OCI-LY7 (cell line): Measurements from ENCODE around the gene ADGRL2. TPM values are rescaled to one million over a fixed set of nuclear protein-coding genes. Genes with fewer than 3 reads are reported as not detected.

Source experiments
- BruUV-seq: library from RNA; stranded (reverse); fragments of 400-500 nt; replicated peaks from 2 replicates; lab custom pipeline; 2021; lab: Mats Ljungman, UMichigan
- CTCF ChIA-PET: fragments of 300-600 bp; sonication (Branson Sonifier 250); formaldehyde crosslinking; loops from one replicate; lab custom pipeline; 2022; ENCODE audit warnings: antibody characterized with exemption; ENCODE audit not compliant: unreplicated experiment; lab: Charles Lee
- POLR2A ChIA-PET: fragments of 300-600 bp; sonication (Branson Sonifier 250); formaldehyde crosslinking; loops from one replicate; lab custom pipeline; 2022; ENCODE audit warnings: antibody characterized with exemption; lab: Charles Lee
- DNase-seq: peaks from one replicate; pipeline ENCODE4 v3.0.0-alpha.2; 2015; ENCODE audit warnings: low spot score
- H2AFZ ChIP-seq: fragments of 200-600 bp; sonication (generic), shearing (Covaris generic); 2 replicates; pipeline ENCODE4 v1.6.1; 2014; ENCODE audit warnings: mild to moderate bottlenecking, antibody characterized with exemption, low read length, moderate library complexity
- H3K27ac ChIP-seq: fragments of 200-600 bp; sonication (generic); 2 replicates; pipeline ENCODE4 v1.5.1; 2014; ENCODE audit warnings: mixed run types, low read depth, mild to moderate bottlenecking, moderate library complexity, low read length, inconsistent platforms; ENCODE audit not compliant: poor library complexity, severe bottlenecking
- H3K36me3 ChIP-seq: fragments of 200-600 bp; sonication (generic); 2 replicates; pipeline ENCODE4 v1.6.1; 2014; ENCODE audit warnings: mild to moderate bottlenecking, antibody characterized with exemption, low read length, moderate library complexity, mixed read lengths; ENCODE audit not compliant: insufficient read depth
- H3K4me1 ChIP-seq: fragments of 200-600 bp; sonication (generic); 2 replicates; pipeline ENCODE4 v1.5.1; 2014; ENCODE audit warnings: mild to moderate bottlenecking, low read length; ENCODE audit not compliant: insufficient read depth, poor library complexity, severe bottlenecking
- H3K4me2 ChIP-seq: fragments of 200-600 bp; sonication (generic); 2 replicates; pipeline ENCODE4 v1.6.1; 2014; ENCODE audit warnings: mild to moderate bottlenecking, low read length
- H3K4me3 ChIP-seq: fragments of 200-600 bp; sonication (generic); 2 replicates; pipeline ENCODE4 v1.5.1; 2014; ENCODE audit warnings: mild to moderate bottlenecking, low read depth, low read length; ENCODE audit not compliant: poor library complexity, severe bottlenecking
- H3K79me2 ChIP-seq: fragments of 200-600 bp; sonication (generic); 2 replicates; pipeline ENCODE4 v1.6.1; 2016; ENCODE audit warnings: low read depth, mild to moderate bottlenecking, low read length, moderate library complexity, mixed read lengths; ENCODE audit not compliant: insufficient read depth
- H3K9me2 ChIP-seq: fragments of 200-600 bp; sonication (generic); 2 replicates; pipeline ENCODE4 v1.6.1; 2016; ENCODE audit warnings: mild to moderate bottlenecking, low read length, mixed read lengths; ENCODE audit not compliant: insufficient read depth
- H3K9me3 ChIP-seq: fragments of 200-600 bp; sonication (generic); 2 replicates; pipeline ENCODE4 v1.6.1; 2014; ENCODE audit warnings: mild to moderate bottlenecking, mixed run types, low read length, mixed read lengths
- H4K20me1 ChIP-seq: fragments of 200-600 bp; sonication (generic); 2 replicates; pipeline ENCODE4 v1.6.1; 2014; ENCODE audit warnings: mild to moderate bottlenecking, antibody characterized with exemption, low read length, moderate library complexity, mixed read lengths; ENCODE audit not compliant: insufficient read depth
- EZH2phosphoT487 ChIP-seq: fragments of 200-600 bp; sonication (generic); IDR thresholded peaks from 2 replicates; pipeline ENCODE4 v1.6.1; 2018; ENCODE audit warnings: low read depth, borderline replicate concordance, mild to moderate bottlenecking, mixed run types, antibody characterized with exemption, low read length, moderate library complexity, mixed read lengths
- intact Hi-C: fragments of 100-400 bp; cut with micrococcal nuclease; formaldehyde crosslinking; loops from one replicate; pipeline ENCODE4 v1.10.0; 2022; ENCODE audit not compliant: unreplicated experiment
- total RNA-seq, 2 experiments: library from RNA; depleted of rRNA in 1 of 2; stranded (reverse); fragments of >200 nt in 1 of 2; shearing (Covaris generic) in 1 of 2; gene quantifications; 2 replicates each; pipeline ENCODE4 v1.2.3, GENCODE V29; 2014 to 2022
- TF ChIP-seq, protein P1 (sequence below): fragments of 200-600 bp; sonication (generic); conservative IDR thresholded peaks from 2 replicates; pipeline ENCODE4 v1.5.1; 2014; ENCODE audit warnings: mild to moderate bottlenecking, antibody characterized with exemption, low read length, moderate library complexity, mixed read lengths

The ADGRL2 gene
- total RNA-seq, 2 experiments from 2014 or later = not detected

DNA sequence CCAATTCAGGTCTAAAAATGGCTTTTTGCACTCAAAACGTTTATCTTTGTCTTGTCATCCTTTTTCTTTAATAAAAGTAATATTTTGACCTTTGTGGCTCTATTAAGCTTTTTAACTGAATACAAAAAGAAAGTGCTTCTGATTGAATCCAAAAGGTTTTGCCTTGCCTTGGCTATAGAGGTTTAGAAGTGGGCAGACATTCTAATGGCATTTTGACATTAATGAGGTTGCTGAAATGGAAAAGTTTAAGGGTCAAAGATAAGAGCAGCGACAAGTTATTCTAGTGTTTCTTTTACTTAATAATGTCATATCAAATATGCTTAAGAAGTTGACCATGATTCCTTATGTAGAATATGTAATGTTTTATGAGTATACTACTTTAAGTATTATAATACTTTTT is 120.2 kb downstream of the ADGRL2 start:
- H3K27ac ChIP-seq = no peak overlapping the region
- intact Hi-C loops = no loop called here
- no peak for TF ChIP-seq EZH2phosphoT487
- TF ChIP-seq, protein P1, sequence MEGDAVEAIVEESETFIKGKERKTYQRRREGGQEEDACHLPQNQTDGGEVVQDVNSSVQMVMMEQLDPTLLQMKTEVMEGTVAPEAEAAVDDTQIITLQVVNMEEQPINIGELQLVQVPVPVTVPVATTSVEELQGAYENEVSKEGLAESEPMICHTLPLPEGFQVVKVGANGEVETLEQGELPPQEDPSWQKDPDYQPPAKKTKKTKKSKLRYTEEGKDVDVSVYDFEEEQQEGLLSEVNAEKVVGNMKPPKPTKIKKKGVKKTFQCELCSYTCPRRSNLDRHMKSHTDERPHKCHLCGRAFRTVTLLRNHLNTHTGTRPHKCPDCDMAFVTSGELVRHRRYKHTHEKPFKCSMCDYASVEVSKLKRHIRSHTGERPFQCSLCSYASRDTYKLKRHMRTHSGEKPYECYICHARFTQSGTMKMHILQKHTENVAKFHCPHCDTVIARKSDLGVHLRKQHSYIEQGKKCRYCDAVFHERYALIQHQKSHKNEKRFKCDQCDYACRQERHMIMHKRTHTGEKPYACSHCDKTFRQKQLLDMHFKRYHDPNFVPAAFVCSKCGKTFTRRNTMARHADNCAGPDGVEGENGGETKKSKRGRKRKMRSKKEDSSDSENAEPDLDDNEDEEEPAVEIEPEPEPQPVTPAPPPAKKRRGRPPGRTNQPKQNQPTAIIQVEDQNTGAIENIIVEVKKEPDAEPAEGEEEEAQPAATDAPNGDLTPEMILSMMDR = no peak
- no peak overlapping the region for H3K4me2 ChIP-seq
- no peak for DNase-seq
- CTCF ChIA-PET = no interaction called here
- no peak overlapping the region for H2AFZ ChIP-seq
- H3K9me2 ChIP-seq = no peaks in the 10 kb centered on the region
- no peaks in the 10 kb centered on the region for H3K4me1 ChIP-seq
- no peak overlapping the region for H3K4me3 ChIP-seq
- no peaks in the 10 kb centered on the region for H4K20me1 ChIP-seq
- H3K36me3 ChIP-seq = no peaks in the 10 kb centered on the region
- H3K79me2 ChIP-seq = no peaks in the 10 kb centered on the region
- BruUV-seq = no TSS peak
- H3K9me3 ChIP-seq = no peaks in the 10 kb centered on the region
- POLR2A ChIA-PET = no interaction called here

DNA sequence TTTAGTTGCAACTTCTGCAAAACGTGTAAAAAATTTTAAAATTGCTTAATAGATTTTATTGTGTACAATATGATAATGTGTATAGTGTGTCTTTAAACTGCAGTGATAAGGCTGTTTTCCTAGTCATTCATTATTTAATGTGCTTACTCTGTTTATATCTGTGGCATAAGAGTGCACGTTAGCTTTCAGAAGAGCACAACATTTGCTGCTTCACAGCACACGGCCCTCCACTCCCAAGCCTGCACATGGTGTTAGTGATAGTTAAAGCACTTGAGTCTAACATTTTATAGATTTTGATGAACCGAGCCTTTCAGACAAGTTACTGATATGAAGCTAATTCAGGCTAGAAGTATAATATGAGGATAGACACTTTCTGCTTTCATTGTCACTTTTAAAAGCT is 120.6 kb downstream of the ADGRL2 start:
- H3K27ac ChIP-seq = no peak overlapping the region
- no peaks in the 10 kb centered on the region for H3K9me2 ChIP-seq
- CTCF ChIA-PET = no interaction called here
- no peaks in the 10 kb centered on the region for H3K36me3 ChIP-seq
- TF ChIP-seq, protein P1 = no peak
- no peak for TF ChIP-seq EZH2phosphoT487
- BruUV-seq = no TSS peak
- DNase-seq = no peak
- H3K79me2 ChIP-seq = no peaks in the 10 kb centered on the region
- intact Hi-C loops = no loop called here
- POLR2A ChIA-PET = no interaction called here
- H3K4me2 ChIP-seq = no peak overlapping the region
- no peak overlapping the region for H2AFZ ChIP-seq
- H3K4me3 ChIP-seq = no peak overlapping the region
- H4K20me1 ChIP-seq = no peaks in the 10 kb centered on the region
- H3K4me1 ChIP-seq = no peaks in the 10 kb centered on the region
- H3K9me3 ChIP-seq = no peaks in the 10 kb centered on the region

DNA sequence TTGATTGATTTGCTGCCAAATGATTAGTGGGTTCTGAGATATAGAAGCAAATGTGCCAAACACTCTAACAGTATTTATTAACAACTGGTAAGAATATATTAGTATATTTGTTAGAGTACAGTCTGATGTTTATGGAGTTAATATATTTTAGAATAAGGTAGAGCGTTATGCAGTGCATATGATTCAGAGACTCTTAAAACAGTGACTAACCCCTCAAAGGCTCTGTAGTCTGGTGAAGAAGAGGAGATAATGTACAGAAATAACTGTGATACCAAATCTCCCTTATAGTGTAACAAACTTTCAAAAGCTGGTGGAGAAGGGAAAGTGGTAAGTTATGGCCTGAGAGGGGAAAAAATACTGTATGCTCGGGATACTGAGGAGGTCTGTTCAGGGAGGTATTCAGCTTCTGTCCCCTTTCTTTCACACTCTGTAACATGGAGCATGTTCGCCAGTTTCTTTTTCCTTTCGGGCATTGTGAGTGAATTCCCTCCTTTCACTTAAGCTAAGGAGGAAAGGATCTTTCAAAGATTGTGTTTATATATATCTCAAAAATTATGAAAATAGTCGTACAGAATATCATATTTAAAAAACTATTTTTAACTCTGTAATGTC is 121.2 kb downstream of the ADGRL2 start:
- Histone ChIP-seq H3K4me1 (no peaks in the 10 kb centered on the region), H3K4me2 (no peak overlapping the region), H3K9me3 (no peaks in the 10 kb centered on the region), H3K27ac (no peak overlapping the region), H3K36me3 (no peaks in the 10 kb centered on the region), H4K20me1 (no peaks in the 10 kb centered on the region), H3K9me2 (no peaks in the 10 kb centered on the region), H3K4me3 (no peak overlapping the region), H2AFZ (no peak overlapping the region), H3K79me2 (no peaks in the 10 kb centered on the region)
- ChIA-PET CTCF (no interaction called here), POLR2A (no interaction called here)
- intact Hi-C loops = no loop called here
- no TSS peak for BruUV-seq
- DNase-seq = no peak
- TF ChIP-seq EZH2phosphoT487 = no peak
- TF ChIP-seq, protein P1 = no peak
